Activated CD4-positive, alpha-beta T cell treated with anti-CD3 and anti-CD28 coated beads, Interleukin-10, Interleukin-2, amounts not matched to agents 100 ng/mL and 50 ng/mL, durations not matched to agents 16 hours and 8 hours (primary cell): Measurements from ENCODE around the gene TSPAN33.
"Not testable (repeated sequence)": the region's sequence is repeated elsewhere in the genome, so short reads cannot be mapped to it uniquely, and the experiment has no call there.

Experiments
- DNase-seq: peaks from one replicate; pipeline ENCODE4 v3.0.0-alpha.2; 2020

The TSPAN33 gene

DNA sequence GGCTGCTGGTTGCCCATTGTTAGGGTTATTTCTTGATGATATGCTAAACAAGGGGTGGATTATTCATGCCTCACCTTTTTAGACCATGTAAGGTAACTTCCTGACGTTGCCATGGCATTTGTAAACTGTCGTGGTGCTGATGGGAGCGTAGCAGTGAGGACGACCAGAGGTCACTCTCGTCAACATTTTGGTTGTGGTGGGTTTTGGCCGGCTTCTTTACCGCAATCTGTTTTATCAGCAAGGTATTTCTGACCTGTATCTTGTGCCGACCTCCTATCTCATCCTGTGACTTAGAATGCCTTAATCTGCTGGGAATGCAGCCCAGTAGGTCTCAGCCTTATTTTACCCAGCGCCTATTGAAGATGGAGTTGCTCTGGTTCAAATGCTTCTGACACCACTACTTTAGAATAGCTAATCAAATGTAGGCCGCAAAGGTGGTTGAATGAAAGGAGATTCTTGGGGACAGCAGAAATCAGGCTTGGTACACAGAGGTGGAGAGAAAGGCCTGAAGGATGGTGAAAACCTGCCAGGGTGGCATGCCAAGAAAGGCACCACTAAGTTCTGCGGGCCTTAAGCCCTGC is 26.0 kb downstream of the TSPAN33 start:
- DNase-seq = no peak

DNA sequence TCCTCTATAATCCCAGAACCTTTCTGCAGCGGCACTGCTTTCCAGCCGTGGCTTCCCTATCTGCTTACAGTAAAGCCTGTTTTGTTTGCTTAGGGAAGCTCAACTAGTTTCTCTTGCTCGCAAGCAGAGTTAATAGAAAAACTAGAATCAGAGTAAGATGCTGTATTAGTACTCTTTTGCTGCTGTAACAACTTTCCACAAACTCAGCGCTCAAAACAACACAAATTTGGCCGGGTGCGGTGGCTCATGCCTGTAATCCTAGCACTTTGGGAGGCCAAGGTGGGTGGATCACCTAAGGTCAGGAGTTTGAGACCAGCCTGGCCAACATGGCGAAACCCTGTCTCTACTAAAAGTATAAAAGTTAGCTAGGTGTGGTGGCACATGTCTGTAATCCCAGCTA is 29.4 kb downstream of the TSPAN33 start:
- DNase-seq = not testable (repeated sequence)

DNA sequence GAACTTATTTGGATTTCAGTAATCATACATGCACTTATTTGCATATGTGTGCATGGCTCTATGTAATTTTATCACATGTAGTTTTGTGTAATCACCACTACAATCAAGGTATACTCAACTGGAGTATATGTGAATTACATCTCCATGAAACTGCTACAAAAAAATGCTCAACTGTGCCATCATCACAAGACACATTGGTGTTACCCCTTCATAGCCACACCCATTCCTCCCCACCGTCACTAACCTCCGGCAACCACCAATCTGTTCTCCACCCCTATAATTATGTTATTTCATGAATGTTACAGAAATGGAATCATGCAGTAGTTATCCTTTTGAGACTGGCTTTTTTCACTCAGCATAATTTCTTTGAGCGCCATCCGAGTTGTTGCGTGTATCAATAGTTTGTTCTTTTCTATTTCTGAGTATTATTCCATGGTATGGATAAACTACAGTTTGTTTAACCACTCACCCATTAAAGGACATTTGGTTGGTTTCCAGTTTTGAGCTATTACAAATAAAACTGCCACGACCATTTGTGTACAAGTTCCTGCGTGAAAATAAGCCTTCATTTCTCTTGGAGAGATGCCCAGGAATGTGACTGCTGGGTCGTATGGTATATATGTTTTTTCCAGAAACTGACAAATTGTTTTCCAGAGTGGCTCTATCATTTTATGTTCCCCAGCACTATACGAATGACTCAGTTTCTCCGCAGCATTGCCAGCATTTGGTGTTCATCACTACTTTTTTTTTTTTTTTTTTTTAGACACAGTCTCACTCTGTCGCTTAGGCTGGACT is 32.6 kb downstream of the TSPAN33 start:
- no peak for DNase-seq

DNA sequence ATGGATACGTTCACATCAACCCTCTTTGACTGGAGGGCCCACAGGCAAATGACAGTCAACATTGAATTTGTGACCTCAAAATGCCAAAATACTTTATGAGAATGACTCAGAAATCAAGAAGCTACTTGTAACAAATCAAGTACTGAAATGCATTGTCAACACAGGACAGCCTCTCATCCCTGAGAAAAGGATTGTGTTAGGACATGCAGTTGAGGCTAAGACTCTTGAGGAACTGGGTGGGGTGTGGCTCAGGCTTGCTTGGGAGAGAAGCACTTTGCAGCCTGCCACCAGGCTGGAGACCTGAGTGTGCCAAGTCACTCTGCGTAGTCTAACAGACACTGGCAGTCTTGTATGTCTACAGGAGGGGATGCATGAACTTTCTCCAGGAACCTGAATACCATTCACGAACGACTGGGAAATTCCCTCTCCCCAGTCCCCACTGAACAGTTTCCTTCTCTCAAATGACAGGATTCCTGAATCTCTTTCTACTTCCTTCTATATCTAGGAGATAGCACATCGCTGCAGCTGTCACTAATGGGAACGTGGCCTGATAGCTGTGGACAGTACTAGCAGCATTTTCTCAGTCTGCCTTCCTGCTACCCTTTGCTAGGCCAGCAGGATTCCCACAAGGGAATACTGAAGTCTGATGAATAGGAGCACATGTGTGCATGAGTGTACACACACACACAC is 40.6 kb downstream of the TSPAN33 start:
- no peak for DNase-seq

DNA sequence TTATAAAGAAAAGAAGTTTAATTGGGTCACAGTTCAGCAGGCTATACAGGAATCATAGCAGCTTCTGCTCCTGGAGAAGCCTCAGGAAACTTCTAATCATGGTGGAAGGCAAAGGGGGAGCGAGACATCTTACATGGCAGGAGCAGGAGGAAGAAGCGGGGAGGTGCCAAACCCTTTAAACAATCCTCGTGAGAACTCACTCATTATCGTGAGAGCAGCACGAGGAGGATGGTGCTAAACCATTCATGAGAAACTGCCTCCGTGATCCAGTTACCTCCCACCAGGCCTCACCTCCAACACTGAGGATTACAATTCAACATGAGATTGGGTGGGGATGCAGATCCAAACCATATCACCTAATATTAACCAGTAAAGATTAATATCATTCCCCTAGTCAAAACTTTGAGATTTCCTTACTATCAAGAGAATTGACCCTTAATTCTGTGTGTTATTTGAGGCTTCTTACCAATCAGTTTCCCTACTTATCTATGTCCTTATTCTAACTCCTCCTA is 42.3 kb downstream of the TSPAN33 start:
- DNase-seq = no peak

DNA sequence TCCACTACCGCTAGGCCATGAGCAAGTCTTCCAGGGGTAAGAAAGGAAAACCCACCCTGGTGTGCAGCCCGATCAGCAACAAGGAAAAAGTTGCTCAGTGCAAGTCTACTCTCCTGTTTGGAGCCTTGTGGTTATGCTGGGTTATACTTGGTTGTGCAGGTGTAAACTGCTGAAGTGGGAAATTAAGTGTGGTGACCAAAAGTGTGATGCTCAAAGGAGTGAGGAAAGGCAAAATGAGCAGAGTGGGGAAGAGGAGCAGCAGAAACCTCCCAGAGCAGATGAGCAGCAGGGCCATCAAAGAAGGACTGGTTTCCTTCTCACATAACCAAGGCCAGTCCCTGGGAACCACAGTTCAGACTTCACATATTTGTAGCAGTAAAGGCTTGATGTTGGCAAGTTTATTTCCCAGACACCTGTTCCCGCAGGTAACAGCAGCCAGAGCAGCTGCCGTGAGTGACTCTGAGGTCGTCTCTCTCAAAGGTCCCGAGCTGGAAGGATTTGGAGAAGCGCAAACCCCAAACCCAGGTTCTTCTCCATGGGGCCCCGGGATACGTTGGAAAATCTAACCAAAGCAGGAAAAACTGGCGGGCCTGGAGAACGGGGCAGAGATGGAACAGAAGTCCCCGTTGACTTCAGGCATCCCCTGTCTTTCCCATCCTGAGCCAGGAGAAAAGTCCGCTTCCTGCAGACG is 43.3 kb downstream of the TSPAN33 start:
- DNase-seq = no peak

DNA sequence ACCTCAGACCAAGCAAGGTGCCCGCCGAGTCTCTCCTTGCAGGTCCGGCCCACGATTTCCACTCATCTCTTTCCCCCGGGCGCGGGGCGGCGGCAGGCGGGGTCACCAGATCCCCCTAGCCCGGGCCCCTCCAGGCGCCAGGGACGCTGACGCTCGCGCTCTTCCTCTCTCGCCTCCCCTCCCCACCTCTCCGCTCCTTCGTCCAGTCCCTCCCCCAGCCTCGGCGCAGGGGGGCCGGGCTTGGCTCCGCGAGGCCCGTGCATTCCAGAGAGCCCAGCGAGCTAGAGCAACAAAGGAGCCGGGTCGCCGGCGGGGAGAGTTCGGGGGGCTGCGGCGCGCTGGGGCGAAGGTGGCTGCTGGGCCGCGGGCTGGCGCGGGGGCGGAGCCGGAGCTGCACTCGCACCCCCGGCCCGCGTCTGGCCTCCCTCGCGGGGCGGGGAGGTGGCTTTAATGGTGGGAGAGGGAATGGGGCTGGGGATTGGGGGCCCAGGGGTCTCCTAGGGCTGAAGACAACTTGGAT is 43.9 kb downstream of the TSPAN33 start, which contains the start of gene SMO:
SMO (plus strand) TSS at position 262 of the 520 bp plus-strand sequence. CDS start 519 bp downstream, outside the sequence.
- no peak for DNase-seq

DNA sequence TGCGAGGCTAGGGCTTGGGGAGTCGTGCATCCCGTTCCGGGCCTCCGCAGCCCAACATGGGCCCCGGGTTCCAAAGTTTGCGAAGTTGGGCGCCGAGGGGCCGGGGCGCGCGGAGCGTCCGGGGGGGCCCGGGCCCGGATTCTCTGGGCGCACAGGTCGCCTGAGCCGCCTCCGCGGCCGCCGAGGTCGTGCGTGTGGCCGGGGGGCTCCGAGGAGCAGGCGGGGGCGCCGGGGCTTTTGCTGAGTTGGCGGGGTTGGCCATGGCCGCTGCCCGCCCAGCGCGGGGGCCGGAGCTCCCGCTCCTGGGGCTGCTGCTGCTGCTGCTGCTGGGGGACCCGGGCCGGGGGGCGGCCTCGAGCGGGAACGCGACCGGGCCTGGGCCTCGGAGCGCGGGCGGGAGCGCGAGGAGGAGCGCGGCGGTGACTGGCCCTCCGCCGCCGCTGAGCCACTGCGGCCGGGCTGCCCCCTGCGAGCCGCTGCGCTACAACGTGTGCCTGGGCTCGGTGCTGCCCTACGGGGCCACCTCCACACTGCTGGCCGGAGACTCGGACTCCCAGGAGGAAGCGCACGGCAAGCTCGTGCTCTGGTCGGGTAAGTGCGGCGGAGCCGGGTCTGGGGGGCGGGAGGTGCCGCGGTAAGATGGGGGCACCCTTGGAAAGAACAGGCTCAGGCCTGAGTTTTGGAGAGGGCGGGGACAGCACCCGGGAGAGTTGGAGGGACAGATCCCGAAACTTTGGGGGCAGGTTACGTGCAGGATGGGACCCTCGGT is 44.6 kb downstream of the TSPAN33 start:
- DNase-seq = no peak

DNA sequence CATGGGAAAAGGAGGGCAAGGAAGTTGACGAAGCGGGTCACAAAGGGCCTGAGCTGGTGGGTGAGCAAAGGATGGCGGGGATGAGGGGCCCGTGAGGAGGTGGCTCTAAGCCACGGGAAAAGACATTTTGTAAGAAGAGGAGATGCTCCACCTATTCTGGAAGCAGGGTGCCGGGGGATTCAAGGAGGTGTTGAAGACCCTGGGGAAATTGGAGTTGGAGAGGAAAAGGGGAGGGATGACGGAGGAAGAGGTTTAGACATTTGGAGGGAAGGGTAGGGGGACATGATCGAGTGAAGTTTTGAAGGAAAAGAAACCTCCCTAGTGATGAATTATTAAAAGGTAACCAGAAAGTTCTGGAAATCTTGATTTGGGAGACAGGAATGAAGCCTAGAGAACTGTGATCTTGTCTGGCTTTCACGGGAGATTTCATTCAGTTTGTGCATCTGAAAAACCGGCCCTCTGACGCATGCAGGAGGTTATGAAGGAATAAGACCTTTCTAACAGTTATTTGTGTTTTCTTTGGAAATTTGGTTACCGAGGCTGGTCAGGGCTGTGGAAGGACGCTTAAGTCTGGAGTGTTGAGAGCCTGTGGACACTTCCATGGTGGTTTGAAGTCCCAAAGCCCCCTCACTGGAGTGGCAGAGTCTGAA is 45.3 kb downstream of the TSPAN33 start:
- no peak for DNase-seq

DNA sequence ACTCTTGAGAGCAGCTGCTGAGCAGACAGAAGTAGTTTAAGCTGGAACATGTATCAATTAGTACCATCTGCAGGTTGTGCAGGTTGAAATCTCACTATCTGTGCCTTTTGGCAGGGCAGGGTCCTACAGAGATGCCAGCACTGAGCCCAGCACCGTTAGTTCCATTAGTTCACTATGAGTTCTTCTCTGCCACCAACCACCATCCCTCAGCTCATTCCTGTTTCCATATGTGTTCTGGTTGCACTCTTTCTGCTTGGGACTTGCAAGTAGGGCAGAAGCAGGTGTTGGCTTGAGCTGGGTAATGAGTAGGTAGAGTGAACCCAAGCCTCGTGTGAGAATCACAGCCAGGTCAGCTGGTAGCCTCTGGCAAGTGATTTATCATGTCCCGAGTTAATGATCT is 46.8 kb downstream of the TSPAN33 start:
- no peak for DNase-seq

DNA sequence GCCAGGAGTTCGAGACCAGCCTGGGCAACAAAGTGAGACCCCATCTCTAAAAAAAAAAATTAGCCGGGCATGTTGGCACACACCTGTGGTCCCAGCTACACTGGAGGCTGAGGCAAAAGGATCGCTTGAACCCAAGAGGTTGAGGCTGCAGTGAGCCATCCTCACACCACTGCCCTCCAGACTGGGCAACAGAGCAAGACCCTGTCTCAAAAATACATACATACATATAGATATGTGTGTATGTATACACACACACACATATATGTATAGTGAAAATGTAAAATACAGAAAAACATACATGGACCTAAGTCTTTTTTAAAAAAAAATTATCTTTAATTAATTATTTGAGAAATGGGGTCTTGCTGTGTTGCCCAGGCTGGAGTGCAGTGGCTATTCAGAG is 49.4 kb downstream of the TSPAN33 start:
- no peak for DNase-seq

DNA sequence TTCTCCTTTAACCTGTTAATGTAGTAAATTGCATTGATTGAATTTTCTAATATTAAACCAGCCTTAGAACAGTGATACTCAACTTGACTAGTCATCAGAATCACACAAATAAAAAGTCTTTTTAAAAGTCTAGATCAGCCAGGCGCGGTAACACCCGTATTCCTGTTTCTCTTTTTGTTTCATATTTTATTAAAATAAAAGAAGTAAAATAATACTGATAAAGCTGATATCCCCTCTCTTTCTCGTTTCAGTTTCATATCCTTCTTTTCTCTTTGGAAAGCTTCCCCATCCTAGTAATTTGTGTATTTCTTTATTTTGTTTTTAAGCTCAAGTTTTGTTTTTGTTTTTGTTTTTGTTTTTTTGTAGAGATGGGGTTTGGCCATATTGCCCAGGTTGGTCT is 53.3 kb downstream of the TSPAN33 start:
- no peak for DNase-seq

DNA sequence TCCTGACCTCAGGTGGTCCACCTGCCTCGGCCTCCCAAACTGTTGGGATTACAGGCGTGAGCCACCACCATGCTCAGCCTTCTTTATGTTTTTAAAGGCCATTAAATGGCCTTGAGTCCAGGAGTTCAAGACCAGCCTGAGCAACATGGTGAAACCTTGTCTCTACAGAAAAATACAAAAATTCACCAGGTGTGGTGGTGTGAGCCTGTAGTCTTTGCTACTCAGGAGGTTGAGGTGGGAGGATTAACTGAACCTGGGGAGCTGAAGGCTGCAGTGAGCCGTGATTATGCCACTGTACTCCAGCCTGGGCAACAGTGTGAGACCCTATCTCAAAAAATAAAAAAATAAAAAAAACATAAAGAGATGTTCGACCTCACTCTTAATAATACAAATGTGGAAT is 54.9 kb downstream of the TSPAN33 start:
- DNase-seq = no peak

DNA sequence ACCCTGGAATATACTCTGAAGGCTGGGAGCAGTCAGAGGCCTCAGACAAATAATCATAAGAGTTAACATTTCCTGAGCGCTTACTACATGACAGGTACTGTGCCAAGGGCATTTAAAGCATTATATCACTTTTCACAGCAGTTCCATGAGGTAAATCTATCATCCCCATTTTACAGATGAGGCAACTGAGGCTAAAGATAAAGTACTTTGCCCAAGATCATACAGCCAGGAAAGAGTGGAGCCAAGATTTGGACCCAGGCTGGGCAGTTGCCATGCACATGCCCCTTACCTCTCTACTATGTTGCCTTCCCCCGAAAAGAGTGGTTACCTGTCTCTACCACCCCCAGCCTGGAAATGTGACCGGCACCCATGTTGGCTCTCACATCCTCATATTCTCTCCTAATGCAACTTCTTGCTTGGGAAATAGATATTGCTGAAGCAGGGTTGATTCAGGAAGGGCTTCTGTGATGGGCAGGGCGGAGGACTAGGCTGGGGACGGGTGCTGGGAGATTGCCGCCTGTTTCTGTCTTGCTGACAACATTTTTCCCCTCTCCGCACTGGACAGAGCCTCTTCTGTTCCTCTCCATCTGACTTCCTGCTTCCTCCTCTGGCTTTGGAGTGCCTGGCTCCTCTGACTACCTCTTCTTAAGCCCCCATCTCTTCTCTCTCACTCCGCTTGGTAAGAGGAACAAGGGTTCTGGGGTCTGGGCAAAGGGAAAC is 57.7 kb downstream of the TSPAN33 start:
- no peak for DNase-seq

DNA sequence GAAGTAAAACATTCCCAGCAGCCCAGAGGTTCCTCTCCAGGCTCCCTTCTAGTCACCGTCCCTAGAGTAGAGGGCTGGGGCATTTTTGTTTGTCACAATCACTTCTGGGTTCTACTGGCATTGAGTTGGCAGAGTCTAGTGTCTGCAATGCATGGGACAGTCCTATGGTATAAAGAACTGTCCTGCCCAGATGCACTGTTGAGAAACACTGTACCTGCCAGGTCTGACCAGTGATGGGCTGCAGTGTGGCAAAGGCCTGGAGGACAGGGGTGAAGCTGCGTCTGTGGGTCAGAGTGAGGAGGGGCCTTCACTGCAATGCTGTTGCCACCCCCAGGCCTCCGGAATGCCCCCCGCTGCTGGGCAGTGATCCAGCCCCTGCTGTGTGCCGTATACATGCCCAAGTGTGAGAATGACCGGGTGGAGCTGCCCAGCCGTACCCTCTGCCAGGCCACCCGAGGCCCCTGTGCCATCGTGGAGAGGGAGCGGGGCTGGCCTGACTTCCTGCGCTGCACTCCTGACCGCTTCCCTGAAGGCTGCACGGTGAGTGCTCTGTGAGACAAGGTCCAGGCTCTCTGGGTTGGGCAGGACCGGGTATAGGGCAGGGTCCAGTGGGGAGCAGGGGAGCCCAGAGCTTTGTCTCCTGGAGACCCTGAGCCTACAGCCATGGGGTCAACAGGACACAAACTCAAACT is 58.7 kb downstream of the TSPAN33 start:
- DNase-seq = no peak

DNA sequence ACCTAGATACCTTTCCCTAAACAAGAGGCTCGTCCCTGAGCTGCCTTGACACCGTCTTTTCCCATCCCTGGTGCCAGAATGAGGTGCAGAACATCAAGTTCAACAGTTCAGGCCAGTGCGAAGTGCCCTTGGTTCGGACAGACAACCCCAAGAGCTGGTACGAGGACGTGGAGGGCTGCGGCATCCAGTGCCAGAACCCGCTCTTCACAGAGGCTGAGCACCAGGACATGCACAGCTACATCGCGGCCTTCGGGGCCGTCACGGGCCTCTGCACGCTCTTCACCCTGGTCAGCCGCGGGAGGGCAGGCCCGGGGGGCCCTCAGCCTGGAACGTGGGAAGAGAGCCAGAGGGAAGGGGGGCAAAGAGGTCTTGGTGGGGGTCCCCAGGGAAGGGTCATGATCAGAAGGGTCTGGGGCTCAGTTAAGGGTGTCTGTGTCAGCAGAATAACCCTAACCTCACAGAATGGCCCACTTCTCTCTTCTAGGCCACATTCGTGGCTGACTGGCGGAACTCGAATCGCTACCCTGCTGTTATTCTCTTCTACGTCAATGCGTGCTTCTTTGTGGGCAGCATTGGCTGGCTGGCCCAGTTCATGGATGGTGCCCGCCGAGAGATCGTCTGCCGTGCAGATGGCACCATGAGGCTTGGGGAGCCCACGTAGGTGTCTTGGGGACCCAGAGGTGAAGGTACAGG is 60.8 kb downstream of the TSPAN33 start:
- no peak for DNase-seq

DNA sequence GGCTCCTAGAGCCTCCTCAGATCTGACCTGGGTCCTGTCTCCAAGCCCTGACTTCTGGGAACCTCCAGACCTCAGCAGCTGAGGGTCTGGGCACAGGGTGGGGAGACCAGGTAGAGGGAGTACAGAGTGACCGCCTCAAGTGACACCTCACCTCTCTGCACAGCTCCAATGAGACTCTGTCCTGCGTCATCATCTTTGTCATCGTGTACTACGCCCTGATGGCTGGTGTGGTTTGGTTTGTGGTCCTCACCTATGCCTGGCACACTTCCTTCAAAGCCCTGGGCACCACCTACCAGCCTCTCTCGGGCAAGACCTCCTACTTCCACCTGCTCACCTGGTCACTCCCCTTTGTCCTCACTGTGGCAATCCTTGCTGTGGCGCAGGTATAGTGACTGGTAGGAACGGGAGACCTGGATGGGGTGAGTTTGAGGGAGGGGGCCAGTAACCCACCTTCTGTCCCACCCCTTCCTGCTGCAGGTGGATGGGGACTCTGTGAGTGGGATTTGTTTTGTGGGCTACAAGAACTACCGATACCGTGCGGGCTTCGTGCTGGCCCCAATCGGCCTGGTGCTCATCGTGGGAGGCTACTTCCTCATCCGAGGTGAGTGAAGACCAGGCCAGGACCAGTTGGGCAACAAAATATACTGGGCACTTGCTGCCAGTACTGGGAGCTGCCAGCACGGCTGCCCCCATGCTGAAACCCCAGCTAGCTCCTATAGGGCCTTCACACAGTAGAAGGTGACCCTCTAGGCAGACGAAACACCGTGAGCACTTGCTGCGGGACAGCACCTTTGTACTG is 61.7 kb downstream of the TSPAN33 start:
- DNase-seq = no peak

DNA sequence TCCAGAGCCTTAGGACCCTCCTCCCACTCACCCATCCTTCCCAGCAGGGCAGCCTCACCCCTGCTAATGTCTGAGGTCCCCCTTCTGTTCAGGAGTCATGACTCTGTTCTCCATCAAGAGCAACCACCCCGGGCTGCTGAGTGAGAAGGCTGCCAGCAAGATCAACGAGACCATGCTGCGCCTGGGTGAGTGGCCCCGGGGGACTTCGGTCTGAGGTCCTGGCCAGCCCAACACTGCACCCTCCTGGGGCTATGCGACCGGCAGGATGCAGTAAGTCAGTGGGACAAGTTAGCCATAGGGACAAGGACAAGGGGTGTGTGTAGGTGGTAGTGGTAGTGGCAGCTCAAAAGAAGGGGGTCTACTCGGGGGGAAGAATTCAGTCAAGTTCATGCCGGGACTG is 64.2 kb downstream of the TSPAN33 start:
- no peak for DNase-seq
